Fibroblast of lung (primary cell): ENCODE data around the gene LRCH3.

ENCODE experiments used
- CTCF ChIP-seq, 2 donors: IDR thresholded peaks in 1 of 2; conservative IDR thresholded peaks in 1 of 2; 1 replicate in 1 of 2; 2 replicates in 1 of 2; pipeline ENCODE4 v1.5.1; 2011 to 2012; ENCODE audit warnings: low read length in 2 of 2, control low read depth in 1 of 2, inconsistent platforms in 1 of 2, low read depth in 1 of 2, mild to moderate bottlenecking in 1 of 2
- EZH2 ChIP-seq: IDR thresholded peaks from 2 replicates; pipeline ENCODE4 v1.5.1; 2012; ENCODE audit warnings: low read length, control low read depth, mild to moderate bottlenecking; ENCODE audit errors: missing control alignments

GRCh38 chr3:197791892-197792647 is 1.0 kb downstream of the LRCH3 start:
- TF ChIP-seq CTCF (conservative IDR thresholded peaks at IDR 0.05 in 1 of 2, IDR thresholded peaks at IDR 0.05 in 1 of 2; ENCODE audit: low read depth in 1 of 2, low read length in 2 of 2) (no peak), EZH2 (no peak)
